GM21825 (cell line): ENCODE results near the gene DRC7.

Source experiments
- ATAC-seq: cut with Tn5 transposase; IDR thresholded peaks from one replicate; pipeline ENCODE4 v1.9.1; 2021; ENCODE audit warnings: mild to moderate bottlenecking, moderate library complexity; ENCODE audit not compliant: unreplicated experiment

The DRC7 gene

GRCh38 chr16:57694725-57695679 lies at the start of gene DRC7:
DRC7 (plus strand) TSS chr16:57694806; CDS start chr16:57697950, 3,144 bp downstream.
- no peak for ATAC-seq

GRCh38 chr16:57645169-57645568 lies 49.4 kb upstream of the DRC7 start:
- no peak for ATAC-seq

GRCh38 chr16:57645691-57646387 lies 48.8 kb upstream of the DRC7 start:
- ATAC-seq = no peak

- ATAC-seq = no peak
Observed at GRCh38 chr16:57646388-57647039, 48.1 kb upstream of the DRC7 start.

GRCh38 chr16:57647136-57647875 lies 47.3 kb upstream of the DRC7 start:
- ATAC-seq = no peak

GRCh38 chr16:57648125-57648524 lies 46.5 kb upstream of the DRC7 start:
- no peak for ATAC-seq

- ATAC-seq = no peak
Observed at GRCh38 chr16:57648581-57649442, 45.8 kb upstream of the DRC7 start.

GRCh38 chr16:57649443-57649751 lies 45.2 kb upstream of the DRC7 start:
- no peak for ATAC-seq

- ATAC-seq = no peak
Observed at GRCh38 chr16:57649846-57650245, 44.8 kb upstream of the DRC7 start.

GRCh38 chr16:57651344-57652333 lies 43.0 kb upstream of the DRC7 start:
- ATAC-seq = no peak

- ATAC-seq = no peak
Observed at GRCh38 chr16:57652695-57653471, 41.7 kb upstream of the DRC7 start.

GRCh38 chr16:57653936-57654335 lies 40.7 kb upstream of the DRC7 start:
- no peak for ATAC-seq

GRCh38 chr16:57656342-57656955 lies 38.2 kb upstream of the DRC7 start:
- ATAC-seq = no peak

- no peak for ATAC-seq
Observed at GRCh38 chr16:57657228-57657627, 37.4 kb upstream of the DRC7 start.

- no peak for ATAC-seq
Observed at GRCh38 chr16:57658130-57658877, 36.3 kb upstream of the DRC7 start.

- ATAC-seq = no peak
Observed at GRCh38 chr16:57658878-57659674, 35.5 kb upstream of the DRC7 start.
